HL-60/S4 (cell line): Measurements from ENCODE around the gene FHDC1.

Source experiments
- in situ Hi-C: fragments of 300-500 bp; cut with MboI; formaldehyde crosslinking; loops from 2 replicates; pipeline ENCODE4 v1.14.3; 2022; ENCODE audit warnings: low sequenced_read_pairs

The FHDC1 gene

GRCh38 chr4:152979731-152980330 is 43.7 kb downstream of the FHDC1 start:
- in situ Hi-C loops, result no loop called here

- in situ Hi-C loops, result no loop called here
Measured at GRCh38 chr4:152981278-152981677, 45.2 kb downstream of the FHDC1 start.

DNA sequence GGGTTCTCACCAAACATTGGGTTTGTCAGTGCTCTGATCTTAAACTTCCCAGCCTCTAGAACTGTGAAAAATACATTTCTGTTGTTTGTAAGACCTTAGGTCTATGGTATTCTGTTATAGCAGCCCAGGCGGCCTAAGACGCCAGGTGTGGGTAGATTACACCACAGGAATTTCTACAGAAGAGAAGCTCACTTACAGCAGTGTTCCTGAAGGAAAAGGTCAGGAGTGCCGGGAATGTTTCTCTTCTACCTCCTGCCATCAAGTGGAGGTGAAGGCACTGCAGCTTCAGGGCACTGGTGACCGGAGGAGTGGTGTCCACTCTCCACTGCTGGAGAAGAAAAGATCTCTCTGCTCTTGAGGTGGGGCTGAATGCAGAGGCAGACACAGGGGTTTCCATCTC is 45.7 kb downstream of the FHDC1 start:
- in situ Hi-C loops, result no loop called here

GRCh38 chr4:152983221-152983620 is 47.1 kb downstream of the FHDC1 start:
- in situ Hi-C loops, result no loop called here

DNA sequence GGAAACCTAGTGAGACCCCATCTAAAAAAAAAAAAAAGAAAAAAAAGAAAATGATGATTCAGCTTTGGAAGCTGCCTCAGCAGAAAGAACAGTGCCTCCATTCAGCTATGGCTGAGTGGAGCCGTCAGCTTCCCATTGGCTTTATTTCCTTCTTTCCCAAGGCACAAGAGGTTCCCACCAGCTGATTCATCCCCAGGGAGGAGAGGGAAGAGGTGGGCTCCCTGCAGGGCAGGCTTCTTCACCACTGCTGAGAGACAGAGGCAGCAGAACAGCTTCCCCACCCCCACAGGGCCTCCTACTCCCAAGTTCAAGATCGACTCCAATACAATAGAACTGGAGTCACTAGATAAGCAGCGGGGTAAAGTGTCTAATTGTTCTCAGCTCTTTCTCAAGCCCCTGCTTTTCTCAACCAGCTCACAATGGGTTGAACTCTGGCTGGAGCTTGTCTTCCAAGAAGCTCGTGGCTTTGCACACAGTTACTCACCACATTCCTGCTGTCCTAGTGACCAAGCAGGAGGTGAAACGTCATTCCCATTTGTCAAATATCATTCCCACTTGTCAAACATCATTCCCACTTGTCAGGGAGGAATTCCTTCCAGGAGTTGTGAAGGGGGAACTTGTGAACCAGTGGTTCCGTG is 47.8 kb downstream of the FHDC1 start:
- in situ Hi-C loops, result no loop called here

- in situ Hi-C loops, result no loop called here
Measured at GRCh38 chr4:152988721-152989553, 52.8 kb downstream of the FHDC1 start.

DNA sequence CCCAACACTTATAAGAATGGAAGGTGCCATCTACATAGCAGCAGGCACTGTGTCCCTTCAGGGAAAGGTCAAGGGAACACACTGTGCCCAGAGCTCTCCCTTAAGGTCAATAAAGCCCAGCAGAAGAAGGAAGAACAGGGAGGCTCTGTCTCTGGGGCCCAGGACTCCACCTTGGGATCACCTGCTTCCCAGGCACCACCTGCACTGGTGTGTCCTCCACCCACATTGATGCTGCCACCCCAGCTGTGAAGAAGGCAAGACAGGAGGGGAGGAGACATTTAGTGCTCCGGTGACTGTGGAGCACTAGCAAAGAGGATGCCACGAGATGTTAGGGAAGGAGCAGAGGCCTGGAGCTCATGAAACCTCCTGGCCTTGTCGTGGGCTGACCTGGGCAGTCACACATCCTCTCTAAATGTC is 53.4 kb downstream of the FHDC1 start:
- in situ Hi-C loops, result no loop called here

DNA sequence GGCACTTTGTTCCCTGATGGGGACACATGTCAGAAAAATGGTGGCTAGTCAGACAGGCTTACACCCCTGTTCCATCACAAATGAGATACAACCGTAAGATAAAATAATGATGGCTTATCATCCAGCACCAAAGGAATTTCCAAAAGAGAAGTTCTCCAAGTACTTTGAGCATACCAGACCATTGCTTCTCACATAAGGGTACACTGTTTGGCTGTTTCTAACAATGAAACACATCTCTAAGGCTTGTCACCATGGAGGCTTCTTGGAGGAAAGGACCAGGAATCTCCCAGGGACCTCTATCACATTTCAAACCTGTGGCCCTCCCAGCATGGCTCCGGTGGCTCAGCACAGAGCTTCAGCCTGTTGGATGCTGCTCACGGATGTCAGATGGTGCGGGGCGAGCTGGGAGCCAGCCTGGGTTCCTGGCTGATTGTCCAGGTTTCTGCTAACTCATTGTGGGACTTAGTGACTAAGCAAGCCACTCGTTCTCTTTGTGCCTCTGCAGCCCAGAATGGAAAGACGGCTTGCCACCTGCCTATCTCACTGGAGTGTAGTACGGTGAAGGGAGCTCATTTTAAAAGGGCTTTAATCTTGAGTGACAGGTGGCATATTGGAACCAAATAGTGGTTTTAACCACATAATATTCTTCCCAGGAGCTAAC is 54.5 kb downstream of the FHDC1 start:
- in situ Hi-C loops, result no loop called here

GRCh38 chr4:152991398-152991797 is 55.3 kb downstream of the FHDC1 start:
- in situ Hi-C loops, result no loop called here

DNA sequence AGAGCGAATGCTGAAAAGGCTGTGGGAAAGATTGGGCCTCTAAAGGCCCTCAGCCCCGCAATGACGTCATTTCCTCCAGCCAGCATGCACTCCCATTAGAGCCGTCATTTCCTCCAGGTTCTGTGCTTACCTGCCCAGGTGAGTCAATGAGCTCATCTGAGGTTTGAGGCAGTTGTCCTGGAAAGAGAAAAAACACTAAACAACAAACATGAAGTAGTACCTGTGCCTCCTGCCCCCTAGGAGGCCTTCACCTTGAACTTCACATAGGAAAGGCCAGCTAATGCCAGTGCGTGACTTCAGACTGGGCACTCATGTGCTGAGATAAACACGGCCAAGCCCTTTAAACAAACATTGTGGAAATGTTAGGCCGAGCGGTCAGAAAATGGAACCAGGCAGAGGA is 55.9 kb downstream of the FHDC1 start:
- in situ Hi-C loops, result no loop called here

- in situ Hi-C loops, result no loop called here
Measured at GRCh38 chr4:152992466-152992865, 56.3 kb downstream of the FHDC1 start.

GRCh38 chr4:152994038-152994437 is 57.9 kb downstream of the FHDC1 start:
- in situ Hi-C loops, result no loop called here

- in situ Hi-C loops, result no loop called here
Measured at GRCh38 chr4:152996111-152996571, 60.0 kb downstream of the FHDC1 start.

DNA sequence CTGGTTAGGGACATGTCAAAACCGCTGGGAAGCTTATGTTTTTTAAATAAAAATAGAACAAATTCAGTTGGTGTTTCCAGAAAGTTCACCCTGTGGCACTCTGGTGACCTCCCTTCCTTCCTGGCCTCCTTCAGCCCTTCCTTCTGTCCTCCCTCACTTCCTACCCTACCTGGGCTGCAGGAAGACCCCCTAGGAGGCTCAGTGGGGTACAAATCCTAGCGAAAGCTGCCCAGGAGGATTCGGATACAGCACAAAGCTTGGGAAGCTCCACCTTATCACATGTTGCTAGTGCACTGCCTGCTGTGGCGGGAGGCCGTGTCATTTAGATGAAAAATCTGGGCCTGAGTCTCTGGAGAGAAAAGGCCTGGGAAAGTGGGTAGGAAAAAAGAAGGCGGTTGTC is 60.5 kb downstream of the FHDC1 start:
- in situ Hi-C loops, result no loop called here

- in situ Hi-C loops, result no loop called here
Measured at GRCh38 chr4:152997288-152997687, 61.2 kb downstream of the FHDC1 start.

GRCh38 chr4:152997771-152998487 is 61.8 kb downstream of the FHDC1 start:
- in situ Hi-C loops, result no loop called here

DNA sequence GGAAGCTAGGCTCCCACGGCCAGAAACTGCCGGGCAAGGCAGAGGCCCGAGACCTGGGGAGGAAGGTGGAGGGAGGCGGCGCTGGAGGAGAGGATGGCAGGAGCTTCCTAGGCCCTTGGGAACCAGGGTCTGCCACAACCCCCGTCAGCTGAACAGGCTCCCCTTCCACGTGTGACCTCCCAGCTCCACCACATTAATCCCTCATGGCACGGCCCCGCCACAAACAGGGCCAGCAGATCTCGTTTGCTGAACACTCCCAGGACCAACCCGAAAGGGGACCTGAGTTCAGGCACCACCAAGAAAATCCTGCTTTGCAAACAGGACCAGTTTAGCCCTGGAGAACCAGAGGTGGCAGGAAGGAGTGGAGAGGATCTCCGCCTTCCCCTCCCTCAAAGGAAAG is 62.7 kb downstream of the FHDC1 start:
- in situ Hi-C loops, result no loop called here

DNA sequence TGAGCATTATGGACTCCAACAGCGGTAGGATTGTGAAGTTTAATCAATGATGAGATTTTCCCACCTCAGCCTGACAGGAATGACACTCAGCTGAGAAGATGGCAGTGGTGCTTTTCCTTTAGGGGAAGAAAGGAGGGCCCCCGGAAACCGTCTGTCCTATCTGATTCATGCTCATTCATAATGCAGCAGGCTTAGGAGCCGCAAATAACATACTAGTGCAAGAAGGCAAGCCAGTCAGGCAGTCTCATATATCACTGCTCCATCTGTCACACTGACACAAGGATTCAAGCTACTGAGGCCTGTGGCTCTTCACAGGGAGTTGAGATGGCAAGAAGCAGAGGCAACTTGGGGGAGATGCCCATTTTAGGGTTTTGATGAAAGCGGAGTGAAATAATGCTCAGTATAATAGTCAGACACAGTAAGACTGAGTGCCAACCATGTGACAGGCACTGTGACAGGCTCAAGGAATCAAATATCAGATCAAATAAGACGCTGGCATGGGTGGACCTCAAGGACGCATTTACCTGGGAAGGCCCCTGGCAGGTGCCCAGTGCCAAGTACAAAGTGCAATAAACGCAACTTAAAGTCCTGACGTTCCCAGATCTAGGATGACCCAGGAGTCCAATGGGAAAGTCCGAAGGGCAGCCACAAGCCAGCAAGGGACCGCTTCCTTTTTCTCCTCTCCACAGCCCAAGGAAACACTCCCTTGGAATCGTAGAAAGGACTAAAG is 63.4 kb downstream of the FHDC1 start:
- in situ Hi-C loops, result no loop called here

GRCh38 chr4:153000076-153000420 is 63.9 kb downstream of the FHDC1 start:
- in situ Hi-C loops, result no loop called here

DNA sequence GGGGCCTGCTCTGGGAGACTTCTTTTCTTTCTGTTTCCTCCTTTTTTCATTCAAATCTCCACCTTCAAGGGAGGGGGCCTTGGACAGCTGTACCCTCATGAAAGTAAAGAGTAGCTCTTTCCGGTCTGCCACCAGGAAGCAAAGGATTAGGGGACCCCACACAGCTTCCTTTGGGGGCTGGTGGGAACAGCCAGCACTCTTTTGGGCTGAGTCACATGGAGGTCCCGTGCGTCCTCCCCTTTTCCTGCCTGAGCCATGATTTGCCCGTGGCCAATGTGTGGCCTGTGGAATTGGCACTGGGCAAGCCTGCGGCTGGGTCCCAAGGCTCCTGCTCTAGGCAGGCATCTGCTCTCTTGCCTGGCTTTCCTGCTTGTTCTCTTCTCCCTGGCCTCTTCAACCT is 65.5 kb downstream of the FHDC1 start:
- in situ Hi-C loops, result no loop called here
